Measurements from ENCODE around the gene ZFP42.

- TF ChIP-seq CTCF (IDR thresholded peaks at IDR 0.05) = no peak
- no peak for TF ChIP-seq POLR2A (IDR thresholded peaks at IDR 0.05)
Observed at GRCh38 chr4:188012426-188012945, 16.9 kb downstream of the ZFP42 start.

Measured in Peyer's patch (tissue), 4 donors.